Tibial nerve (tissue), 3 donors: Measurements from ENCODE around the gene CLCA1.

ENCODE experiments used
- CTCF ChIP-seq, 5 experiments: fragments of 200-600 bp in 3 of 5; fragments of 450-650 bp in 2 of 5; sonication (generic) in 3 of 5; IDR thresholded peaks; one replicate each; pipeline ENCODE4 v1.5.1; 2016 to 2019; ENCODE audit warnings: antibody characterized with exemption in 5 of 5, mild to moderate bottlenecking in 3 of 5, moderate library complexity in 2 of 5
- POLR2A ChIP-seq, 2 donors: fragments of 450-650 bp; IDR thresholded peaks; one replicate each; pipeline ENCODE4 v1.6.1; 2017; ENCODE audit warnings: antibody characterized with exemption in 2 of 2, mild to moderate bottlenecking in 2 of 2, moderate library complexity in 2 of 2

GRCh38 chr1:86423473-86423872, 45.3 kb upstream of the CLCA1 start:
- no peak for TF ChIP-seq CTCF (IDR thresholded peaks at IDR 0.05)
- no peak for TF ChIP-seq POLR2A (IDR thresholded peaks at IDR 0.05)
